ENCODE measurements around the gene ETFA. TPM values are rescaled to one million over a fixed set of nuclear protein-coding genes. Genes with fewer than 3 reads are reported as not detected.

Gene ETFA
- total RNA-seq, 1 experiment from 2014 or later = 164 TPM

GRCh38 chr15:76201536-76202255 lies 109.6 kb downstream of the ETFA start:
- Mint-ChIP-seq H3K36me3 (ENCODE audit: insufficient read depth, unreplicated experiment) (peaks cover 26% of the 10 kb centered on the region), H3K27ac (ENCODE audit: low read depth, unreplicated experiment) (peak overlapping the region; percentile 61), H3K4me3 (ENCODE audit: unreplicated experiment) (no peak overlapping the region), H3K27me3 (ENCODE audit: insufficient read depth, unreplicated experiment) (no peaks in the 10 kb centered on the region), H3K4me1 (ENCODE audit: insufficient read depth, unreplicated experiment) (peaks cover 31% of the 10 kb centered on the region), H3K9me3 (ENCODE audit: unreplicated experiment) (no peaks in the 10 kb centered on the region)
- ChIA-PET POLR2A (no interaction called here), CTCF (interaction anchor here (2.3 kb wide), 1 partner anchor 11 kb away, joined by 7 read pairs; no protein-coding TSS in a partner anchor)
- DNase-seq (ENCODE audit: unreplicated experiment) = no peak
- no TSS peak for BruUV-seq (replicated peaks)
- TF ChIP-seq CTCF (IDR thresholded peaks at IDR 0.05; ENCODE audit: unreplicated experiment) = no peak
- intact Hi-C loops (cut with micrococcal nuclease) = no loop called here

- Mint-ChIP-seq H3K27me3 (ENCODE audit: insufficient read depth, unreplicated experiment) (no peaks in the 10 kb centered on the region), H3K27ac (ENCODE audit: low read depth, unreplicated experiment) (no peak overlapping the region), H3K4me1 (ENCODE audit: insufficient read depth, unreplicated experiment) (peaks cover 34% of the 10 kb centered on the region), H3K4me3 (ENCODE audit: unreplicated experiment) (no peak overlapping the region), H3K36me3 (ENCODE audit: insufficient read depth, unreplicated experiment) (peaks cover 21% of the 10 kb centered on the region), H3K9me3 (ENCODE audit: unreplicated experiment) (no peaks in the 10 kb centered on the region)
- ChIA-PET CTCF (interaction anchor here (2.3 kb wide), 1 partner anchor 10 kb away, joined by 7 read pairs; no protein-coding TSS in a partner anchor), POLR2A (interaction anchor here (0.6 kb wide), 1 partner anchor 21 kb away, joined by 4 read pairs; no protein-coding TSS in a partner anchor)
- TF ChIP-seq CTCF (IDR thresholded peaks at IDR 0.05; ENCODE audit: unreplicated experiment) = no peak
- no peak for DNase-seq (ENCODE audit: unreplicated experiment)
- intact Hi-C loops (cut with micrococcal nuclease) = no loop called here
- no TSS peak for BruUV-seq (replicated peaks)
Measured at GRCh38 chr15:76200641-76201105, 110.6 kb downstream of the ETFA start.

GRCh38 chr15:76200083-76200465 lies 111.2 kb downstream of the ETFA start:
- no peak for DNase-seq (ENCODE audit: unreplicated experiment)
- no TSS peak for BruUV-seq (replicated peaks)
- no peak overlapping the region for H3K27ac Mint-ChIP-seq (ENCODE audit: low read depth, unreplicated experiment)
- no peak for TF ChIP-seq CTCF (IDR thresholded peaks at IDR 0.05; ENCODE audit: unreplicated experiment)
- H3K4me1 Mint-ChIP-seq (ENCODE audit: insufficient read depth, unreplicated experiment) = peaks cover 40% of the 10 kb centered on the region
- no peaks in the 10 kb centered on the region for H3K9me3 Mint-ChIP-seq (ENCODE audit: unreplicated experiment)
- H3K27me3 Mint-ChIP-seq (ENCODE audit: insufficient read depth, unreplicated experiment) = no peaks in the 10 kb centered on the region
- H3K36me3 Mint-ChIP-seq (ENCODE audit: insufficient read depth, unreplicated experiment) = peaks cover 15% of the 10 kb centered on the region
- H3K4me3 Mint-ChIP-seq (ENCODE audit: unreplicated experiment) = no peak overlapping the region
- intact Hi-C loops (cut with micrococcal nuclease) = no loop called here
- POLR2A ChIA-PET = no interaction called here
- CTCF ChIA-PET = interaction anchor here (0.5 to 2.3 kb wide), 3 partner anchors 9 to 95 kb away, joined by 3 to 7 read pairs (median 5); no protein-coding TSS in a partner anchor

- TF ChIP-seq CTCF (IDR thresholded peaks at IDR 0.05; ENCODE audit: unreplicated experiment) = no peak
- CTCF ChIA-PET = interaction anchor here (0.5 to 1.3 kb wide), 4 partner anchors 8 to 1211 kb away, joined by 3 to 5 read pairs (median 3); no protein-coding TSS in a partner anchor
- H3K9me3 Mint-ChIP-seq (ENCODE audit: unreplicated experiment) = no peaks in the 10 kb centered on the region
- peaks cover 44% of the 10 kb centered on the region for H3K4me1 Mint-ChIP-seq (ENCODE audit: insufficient read depth, unreplicated experiment)
- DNase-seq (ENCODE audit: unreplicated experiment) = peak; percentile 92
- POLR2A ChIA-PET = interaction anchor here (0.9 kb wide), 1 partner anchor 14 kb away, joined by 4 read pairs; no protein-coding TSS in a partner anchor
- H3K27me3 Mint-ChIP-seq (ENCODE audit: insufficient read depth, unreplicated experiment) = no peaks in the 10 kb centered on the region
- no peak overlapping the region for H3K4me3 Mint-ChIP-seq (ENCODE audit: unreplicated experiment)
- peaks cover 9% of the 10 kb centered on the region for H3K36me3 Mint-ChIP-seq (ENCODE audit: insufficient read depth, unreplicated experiment)
- no TSS peak for BruUV-seq (replicated peaks)
- intact Hi-C loops (cut with micrococcal nuclease) = no loop called here
- H3K27ac Mint-ChIP-seq (ENCODE audit: low read depth, unreplicated experiment) = peak overlapping the region; percentile 62
Measured at GRCh38 chr15:76199106-76200082, 111.9 kb downstream of the ETFA start.

Data from MCF 10A (cell line).